Gastrocnemius medialis (tissue), 4 donors: Measurements from ENCODE around the gene TMEM164. TPM values are rescaled to one million over a fixed set of nuclear protein-coding genes. Genes with fewer than 3 reads are reported as not detected.

Experiments
- ATAC-seq, 2 donors: fragments of 150-250 bp; one replicate each; pipeline ENCODE4 v1.9.1; 2016
- DNase-seq, 2 donors: peaks; one replicate each; pipeline ENCODE4 v3.0.0-alpha.2; 2019
- H3K27ac ChIP-seq, 4 donors: fragments of 200-600 bp; sonication (generic); 1 replicate in 1 of 4; 2 replicates in 3 of 4; pipeline ENCODE4 v1.5.1; 2016 to 2018; ENCODE audit warnings: mild to moderate bottlenecking in 2 of 4, moderate library complexity in 1 of 4
- H3K27me3 ChIP-seq, 3 donors: fragments of 200-600 bp; sonication (generic) in 2 of 3; 1 replicate in 1 of 3; 2 replicates in 2 of 3; pipeline versions ENCODE4 v1.5.1 to v1.6.0; 2016 to 2019; ENCODE audit warnings: mild to moderate bottlenecking in 1 of 3, moderate library complexity in 1 of 3
- H3K36me3 ChIP-seq, 2 donors: fragments of 200-600 bp; sonication (generic) in 1 of 2; one replicate each; pipeline ENCODE4 v1.5.1; 2017 to 2018
- H3K4me1 ChIP-seq, 2 donors: fragments of 200-600 bp; sonication (generic) in 1 of 2; one replicate each; pipeline ENCODE4 v1.5.1; 2016 to 2017; ENCODE audit warnings: mild to moderate bottlenecking in 2 of 2
- H3K4me3 ChIP-seq, 4 donors: fragments of 200-600 bp; sonication (generic) in 3 of 4; 1 replicate in 1 of 4; 2 replicates in 3 of 4; pipeline ENCODE4 v1.5.1; 2016 to 2019; ENCODE audit warnings: mild to moderate bottlenecking in 2 of 4
- H3K9me3 ChIP-seq, 3 donors: fragments of 200-600 bp; sonication (generic) in 2 of 3; 1 replicate in 1 of 3; 2 replicates in 2 of 3; pipeline ENCODE4 v1.5.1; 2016 to 2019
- CTCF ChIP-seq, 5 experiments: fragments of 450-650 bp in 3 of 5; fragments of 200-600 bp in 2 of 5; sonication (generic) in 2 of 5; IDR thresholded peaks in 4 of 5; conservative IDR thresholded peaks in 1 of 5; 1 replicate in 4 of 5; 2 replicates in 1 of 5; pipeline ENCODE4 v1.5.1; 2016 to 2019; ENCODE audit warnings: antibody characterized with exemption in 5 of 5, mild to moderate bottlenecking in 3 of 5, moderate library complexity in 3 of 5
- POLR2A ChIP-seq, 2 donors: fragments of 450-650 bp; IDR thresholded peaks; one replicate each; pipeline ENCODE4 v1.6.1; 2017; ENCODE audit warnings: antibody characterized with exemption in 2 of 2, mild to moderate bottlenecking in 2 of 2, moderate library complexity in 2 of 2
- in situ Hi-C, 4 donors: fragments of 200-750 bp; cut with MboI; loops; one replicate each; pipeline versions ENCODE4 v1.15.0 to v1.8.0; 2017; ENCODE audit warnings: low sequenced_read_pairs in 4 of 4
- intact Hi-C: fragments of 100-400 bp; cut with DNase I; formaldehyde crosslinking; loops from one replicate; pipeline ENCODE4 v1.15.1; 2023; ENCODE audit warnings: low total_unique reads
- total RNA-seq, 4 donors: library from RNA; depleted of rRNA; stranded (reverse); fragments of >200 nt; gene quantifications; one replicate each; pipeline versions ENCODE4 v1.1.0 to v1.2.3, GENCODE V29; 2016

TMEM164 gene
- total RNA-seq, 4 donors from 2014 or later: 40.1 to 61.2 (median 47.3) TPM

DNA sequence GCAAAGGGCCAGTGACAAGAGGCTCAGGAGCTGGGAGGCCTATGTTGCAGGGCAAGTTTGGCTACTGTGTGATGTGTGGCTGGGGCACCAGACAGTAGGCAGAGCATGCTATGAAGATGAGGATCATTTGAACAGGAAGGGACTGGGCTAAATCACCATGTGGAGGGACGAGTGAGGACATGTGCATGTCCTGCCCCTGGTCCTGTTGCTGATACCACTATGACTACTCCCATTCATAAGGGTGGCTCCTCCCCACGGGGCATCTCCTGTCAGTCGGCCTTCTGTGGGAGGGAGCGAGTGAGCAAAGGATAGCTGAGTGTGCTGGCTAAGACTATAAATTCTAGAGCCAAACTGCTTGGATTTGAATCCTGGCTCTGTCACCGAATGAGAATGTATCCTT, 139.2 kb downstream of the TMEM164 start:
- intact Hi-C loops (loop anchor here (5.0 to 10.0 kb wide), 3 partner anchors 120 to 407 kb away; partner anchors contain the start of gene ACSL4), in situ Hi-C loops (loop anchor here in 2 of 4 donors (10.0 to 25.0 kb wide), 2 partner anchors 230 to 237 kb away; no protein-coding TSS in a partner anchor)
- no peak for DNase-seq
- no peaks in the 10 kb centered on the region for H3K36me3 ChIP-seq
- no peaks in the 10 kb centered on the region for H3K9me3 ChIP-seq
- peak in 1 of 2 donors; percentile 28 for ATAC-seq
- peak overlapping the region; percentile 64 to 77 (median 74) for H3K27ac ChIP-seq
- H3K4me3 ChIP-seq: no peak overlapping the region
- H3K4me1 ChIP-seq: peaks cover 34 to 36% of the 10 kb centered on the region in 2 donors
- TF ChIP-seq POLR2A (IDR thresholded peaks at IDR 0.05) (no peak), CTCF (IDR thresholded peaks at IDR 0.05 in 4 of 5, conservative IDR thresholded peaks at IDR 0.05 in 1 of 5) (no peak)
- no peaks in the 10 kb centered on the region for H3K27me3 ChIP-seq

DNA sequence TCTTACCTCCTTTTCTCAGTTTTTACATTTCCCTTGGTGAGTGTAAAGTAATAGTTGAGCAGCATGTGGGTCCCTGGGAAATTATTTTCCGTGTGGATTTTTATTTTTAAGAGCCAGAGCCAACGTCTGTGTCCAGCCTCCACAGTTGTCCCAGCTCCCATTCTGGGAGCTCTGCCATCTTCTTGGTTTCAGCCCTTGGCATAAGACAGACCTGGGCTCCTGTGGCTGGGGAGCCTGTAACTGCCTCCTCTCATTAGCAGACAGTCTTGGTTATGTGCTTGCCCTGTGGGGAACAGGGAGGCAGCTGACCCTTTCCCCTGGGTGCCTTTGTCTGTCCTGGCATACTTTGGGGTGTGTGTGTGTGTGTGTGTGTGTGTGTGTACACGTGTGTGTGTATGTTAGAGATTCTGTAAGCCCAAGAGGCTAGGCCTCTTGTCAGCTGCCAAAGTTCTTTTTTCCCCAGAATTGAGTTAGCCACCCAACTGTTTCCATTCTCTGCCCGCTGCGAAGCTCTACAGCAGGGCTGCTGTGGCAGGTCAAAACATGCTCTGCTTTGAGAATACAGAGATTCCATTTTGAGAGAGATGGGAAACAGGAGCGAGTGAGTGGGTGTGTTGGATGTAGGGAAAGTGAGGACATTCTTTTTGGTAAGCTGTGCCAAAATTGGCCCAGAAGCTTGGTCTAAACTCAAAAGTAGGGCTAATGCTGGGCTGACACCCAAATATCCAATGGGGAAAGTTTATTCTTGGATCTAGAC, 140.7 kb downstream of the TMEM164 start:
- Histone ChIP-seq H3K9me3 (no peaks in the 10 kb centered on the region), H3K4me1 (peaks cover 30 to 36% of the 10 kb centered on the region in 2 donors), H3K36me3 (no peaks in the 10 kb centered on the region), H3K27ac (peak overlapping the region; percentile 64 to 77 (median 74)), H3K27me3 (no peaks in the 10 kb centered on the region), H3K4me3 (no peak overlapping the region)
- TF ChIP-seq POLR2A (IDR thresholded peaks at IDR 0.05): no peak
- in situ Hi-C loops (loop anchor here in 2 of 4 donors (10.0 to 25.0 kb wide), 2 partner anchors 231 to 239 kb away; no protein-coding TSS in a partner anchor), intact Hi-C loops (loop anchor here (5.0 to 10.0 kb wide), 3 partner anchors 121 to 409 kb away; partner anchors contain the start of gene ACSL4)
- DNase-seq (peak; percentile 48 to 73), ATAC-seq (peak; percentile 85 to 90)

DNA sequence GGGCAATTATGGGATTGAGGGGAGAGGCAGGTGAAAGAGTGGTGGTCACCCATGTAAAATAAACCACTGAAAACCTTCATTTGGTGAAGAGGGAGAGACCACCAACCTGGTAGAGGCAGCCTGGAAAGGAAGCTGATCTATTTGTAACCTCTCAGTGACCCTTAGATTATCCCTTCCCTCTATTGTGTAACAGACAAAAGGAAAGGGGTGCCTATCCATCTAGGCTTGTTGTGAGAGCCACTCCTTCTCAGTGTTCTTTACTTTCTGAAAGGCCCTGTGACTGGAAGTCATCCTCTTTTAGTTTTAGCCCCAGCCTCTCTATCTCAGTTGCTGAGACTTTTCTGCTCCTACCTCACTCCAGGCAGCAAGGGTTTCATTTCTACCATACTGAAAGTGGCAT, 142.4 kb downstream of the TMEM164 start:
- H3K4me3 ChIP-seq: no peak overlapping the region
- H3K4me1 ChIP-seq: peaks cover 25 to 36% of the 10 kb centered on the region in 2 donors
- no peaks in the 10 kb centered on the region for H3K27me3 ChIP-seq
- intact Hi-C loops (loop anchor here (5.0 to 10.0 kb wide), 2 partner anchors 143 to 411 kb away; partner anchors contain the start of genes ACSL4 and TMEM164), in situ Hi-C loops (loop anchor here (5.0 to 25.0 kb wide), 3 partner anchors 233 to 241 kb away; no protein-coding TSS in a partner anchor)
- no peaks in the 10 kb centered on the region for H3K36me3 ChIP-seq
- H3K9me3 ChIP-seq: no peaks in the 10 kb centered on the region
- H3K27ac ChIP-seq: peak overlapping the region; percentile 40 to 77 (median 74)
- ATAC-seq (no peak), DNase-seq (no peak)
- no peak for TF ChIP-seq CTCF (IDR thresholded peaks at IDR 0.05 in 4 of 5, conservative IDR thresholded peaks at IDR 0.05 in 1 of 5)
- TF ChIP-seq POLR2A (IDR thresholded peaks at IDR 0.05): no peak

DNA sequence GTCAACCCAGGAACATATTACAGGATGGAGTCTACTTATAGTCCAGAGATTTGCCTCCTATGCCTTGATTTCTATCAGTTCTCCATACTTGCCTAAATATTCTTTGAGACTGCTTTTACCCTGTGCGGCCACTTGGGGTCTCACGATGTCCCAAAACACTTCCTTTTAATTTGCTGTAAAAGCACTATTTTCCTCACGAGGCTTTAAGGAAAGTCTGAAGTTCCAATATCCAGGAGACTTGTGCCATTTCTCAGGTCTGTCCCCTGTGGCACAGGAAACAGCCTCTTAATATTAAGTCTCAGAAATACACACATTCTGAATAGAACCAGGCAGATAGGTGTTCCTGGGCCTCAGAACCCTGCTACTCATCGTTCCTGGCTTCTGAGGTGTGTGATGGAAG, 142.9 kb downstream of the TMEM164 start:
- Histone ChIP-seq H3K27ac (peak overlapping the region; percentile 40 to 77 (median 74)), H3K36me3 (no peaks in the 10 kb centered on the region), H3K4me1 (peaks cover 25 to 36% of the 10 kb centered on the region in 2 donors), H3K27me3 (no peaks in the 10 kb centered on the region), H3K4me3 (no peak overlapping the region), H3K9me3 (no peaks in the 10 kb centered on the region)
- in situ Hi-C loops: loop anchor here (5.0 to 25.0 kb wide), 3 partner anchors 234 to 241 kb away; no protein-coding TSS in a partner anchor
- ATAC-seq (no peak), DNase-seq (no peak)
- TF ChIP-seq POLR2A (IDR thresholded peaks at IDR 0.05) (no peak), CTCF (IDR thresholded peaks at IDR 0.05 in 4 of 5, conservative IDR thresholded peaks at IDR 0.05 in 1 of 5) (peak in 3 of 5 experiments; percentile 30 to 61 (median 45))
- intact Hi-C loops: loop anchor here (2.0 to 10.0 kb wide), 3 partner anchors 144 to 411 kb away; partner anchors contain the start of genes ACSL4 and TMEM164

- Histone ChIP-seq H3K36me3 (no peaks in the 10 kb centered on the region), H3K27ac (peak overlapping the region; percentile 40 to 77 (median 74)), H3K9me3 (no peaks in the 10 kb centered on the region), H3K27me3 (no peaks in the 10 kb centered on the region), H3K4me3 (no peak overlapping the region), H3K4me1 (peaks cover 25 to 36% of the 10 kb centered on the region in 2 donors)
- peak; percentile 60 to 68 for ATAC-seq
- peak in 4 of 5 experiments; percentile 60 to 68 (median 66) for TF ChIP-seq CTCF (IDR thresholded peaks at IDR 0.05 in 4 of 5, conservative IDR thresholded peaks at IDR 0.05 in 1 of 5)
- no peak for TF ChIP-seq POLR2A (IDR thresholded peaks at IDR 0.05)
- intact Hi-C loops (loop anchor here (2.0 to 10.0 kb wide), 3 partner anchors 144 to 412 kb away; partner anchors contain the start of genes ACSL4 and TMEM164), in situ Hi-C loops (loop anchor here (5.0 to 25.0 kb wide), 3 partner anchors 234 to 242 kb away; no protein-coding TSS in a partner anchor)
- DNase-seq: no peak
Measured at GRCh38 chrX:110146521-110146920, 143.6 kb downstream of the TMEM164 start.
